ENCODE data around the gene S100A14.
"Not testable (repeated sequence)": the region's sequence is repeated elsewhere in the genome, so short reads cannot be mapped to it uniquely, and the experiment has no call there.

S100A14 gene

DNA sequence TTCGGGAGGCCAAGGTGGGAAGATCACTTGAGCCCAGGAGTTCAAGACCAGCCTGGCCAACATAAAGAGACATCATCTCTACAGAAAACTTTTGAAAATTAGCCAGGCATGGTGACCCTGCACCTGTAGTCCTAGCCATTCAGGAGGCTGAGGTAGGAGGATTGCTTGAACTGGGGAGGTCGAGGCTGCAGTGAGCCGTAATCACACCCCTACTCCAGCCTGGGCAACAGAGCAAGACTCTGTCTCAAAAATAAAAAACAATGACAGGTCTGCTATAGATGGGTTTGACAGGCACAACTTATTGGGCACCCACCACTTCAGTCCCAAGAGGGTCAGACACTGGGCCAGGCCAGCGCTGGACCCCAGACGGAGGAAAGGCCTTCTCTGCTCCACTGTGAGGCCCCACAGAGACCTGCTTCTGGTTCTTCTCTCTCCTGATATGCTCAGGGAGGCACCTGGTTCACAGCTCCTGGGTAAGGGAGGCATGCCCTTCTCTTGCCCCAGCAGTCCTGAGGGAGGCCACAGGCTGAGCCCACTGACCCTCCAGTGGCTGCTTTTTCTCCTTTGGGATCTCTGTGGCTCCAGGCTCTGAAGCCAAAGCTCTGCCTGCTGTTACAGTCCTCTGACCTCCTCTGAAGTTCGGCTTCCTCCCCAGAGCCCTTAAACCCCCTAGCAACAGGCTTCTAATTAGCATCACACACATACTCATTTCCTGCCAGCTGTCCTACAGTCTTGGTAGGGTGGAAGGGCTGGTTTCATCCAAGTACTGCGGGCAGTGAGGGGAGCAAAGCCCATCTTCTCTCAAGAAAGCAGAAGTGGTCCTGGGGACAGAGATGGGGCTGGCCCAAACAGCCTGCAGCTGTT is 17.6 kb downstream of the S100A14 start:
- no peak overlapping the region for H3K4me3 Mint-ChIP-seq
- no peaks in the 10 kb centered on the region for H3K9me3 Mint-ChIP-seq
- no peaks in the 10 kb centered on the region for H3K27me3 Mint-ChIP-seq (ENCODE audit: low read depth)
- H3K4me1 Mint-ChIP-seq (ENCODE audit: low read depth) = peaks cover 16% of the 10 kb centered on the region
- H3K27ac Mint-ChIP-seq = peak overlapping the region; percentile 18
- no peaks in the 10 kb centered on the region for H3K36me3 Mint-ChIP-seq (ENCODE audit: low read depth)

DNA sequence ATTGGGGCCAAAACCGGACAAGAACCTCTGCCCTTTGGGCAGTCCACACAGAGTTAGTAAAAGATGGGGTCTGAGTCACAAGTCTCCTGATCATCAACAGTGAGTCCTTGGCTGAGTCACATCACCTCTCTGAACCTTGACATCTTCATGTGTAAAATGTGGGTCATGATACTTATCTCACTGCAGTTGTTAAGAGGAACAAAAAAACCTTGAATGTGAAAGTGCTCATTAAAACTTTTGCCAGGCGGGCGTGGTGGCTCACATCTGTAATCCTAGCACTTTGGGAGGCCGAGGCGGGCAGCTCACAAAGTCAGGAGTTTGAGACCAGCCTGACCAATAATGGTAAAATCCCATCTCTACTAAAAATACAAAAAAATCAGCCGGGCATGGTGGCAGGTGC is 18.9 kb downstream of the S100A14 start:
- no peak overlapping the region for H3K4me3 Mint-ChIP-seq
- H3K9me3 Mint-ChIP-seq = no peaks in the 10 kb centered on the region
- H3K36me3 Mint-ChIP-seq (ENCODE audit: low read depth) = no peaks in the 10 kb centered on the region
- no peaks in the 10 kb centered on the region for H3K27me3 Mint-ChIP-seq (ENCODE audit: low read depth)
- no peak overlapping the region for H3K27ac Mint-ChIP-seq
- peaks cover 11% of the 10 kb centered on the region for H3K4me1 Mint-ChIP-seq (ENCODE audit: low read depth)

DNA sequence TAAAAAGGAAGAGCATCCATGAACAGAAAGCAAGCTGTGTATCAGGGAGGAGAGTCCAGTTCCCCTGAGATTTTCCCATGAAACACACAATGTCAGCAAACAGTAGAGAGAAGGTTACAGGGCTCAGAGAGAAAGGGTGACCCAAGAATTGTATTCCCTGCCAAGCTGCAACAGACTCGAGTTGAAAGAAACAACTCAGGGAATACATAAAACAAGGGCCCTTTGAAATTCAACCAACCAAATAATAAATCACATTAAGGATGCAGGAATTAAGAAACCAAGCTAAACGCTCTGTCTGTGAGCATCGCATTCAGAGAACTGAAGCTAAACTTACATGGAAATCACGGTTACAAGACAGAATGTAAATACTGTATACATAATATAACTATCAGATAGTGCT is 23.4 kb downstream of the S100A14 start:
- no peak overlapping the region for H3K4me3 Mint-ChIP-seq

DNA sequence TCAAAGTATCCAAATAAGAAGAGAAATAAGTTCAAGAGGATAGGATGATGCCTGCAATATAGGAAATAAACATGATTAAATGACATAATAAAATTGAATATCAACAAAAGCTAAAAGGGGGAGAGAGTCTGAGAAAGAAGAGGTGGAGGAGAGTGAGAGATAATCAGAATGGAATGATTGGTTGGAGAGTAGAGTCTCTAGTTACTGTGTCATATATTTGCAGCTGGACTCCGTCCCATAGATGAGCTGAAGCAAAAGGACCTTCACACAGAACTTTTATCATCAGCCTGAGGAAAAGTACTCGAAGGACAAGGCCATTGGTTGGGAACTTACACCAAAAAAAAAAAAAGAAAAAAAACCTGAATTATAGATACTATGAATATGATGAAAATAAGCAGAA is 27.6 kb downstream of the S100A14 start:
- Mint-ChIP-seq H3K27me3 (ENCODE audit: low read depth) (peaks cover 23% of the 10 kb centered on the region), H3K4me1 (ENCODE audit: low read depth) (no peaks in the 10 kb centered on the region), H3K4me3 (no peak overlapping the region), H3K27ac (no peak overlapping the region), H3K9me3 (no peaks in the 10 kb centered on the region), H3K36me3 (ENCODE audit: low read depth) (no peaks in the 10 kb centered on the region)

More for the DNA sequence above, 23.4 kb downstream of the S100A14 start:
- Mint-ChIP-seq H3K4me1 (ENCODE audit: low read depth) (peaks cover 2% of the 10 kb centered on the region), H3K27ac (no peak overlapping the region), H3K36me3 (ENCODE audit: low read depth) (no peaks in the 10 kb centered on the region), H3K9me3 (no peaks in the 10 kb centered on the region), H3K27me3 (ENCODE audit: low read depth) (peaks cover 2% of the 10 kb centered on the region)

DNA sequence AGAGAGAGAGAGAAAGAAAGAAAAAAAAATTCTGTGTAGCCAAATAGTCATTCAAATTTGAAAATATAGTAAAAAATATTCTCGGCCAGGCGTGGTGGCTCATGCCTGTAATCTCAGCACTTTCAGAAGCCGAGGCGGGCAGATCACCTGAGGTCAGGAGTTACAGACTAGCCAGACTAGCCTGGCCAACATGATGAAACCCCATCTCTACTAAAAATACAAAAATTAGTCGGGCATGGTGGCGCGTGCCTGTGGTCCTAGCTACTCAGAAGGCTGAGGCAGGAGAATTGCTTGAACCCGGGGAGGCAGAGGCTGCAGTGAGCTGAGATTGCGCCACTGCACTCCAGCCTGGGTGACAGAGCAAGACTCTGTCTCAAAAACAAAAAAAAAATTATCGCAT is 28.1 kb downstream of the S100A14 start:
- not testable (repeated sequence) for H3K27ac Mint-ChIP-seq

DNA sequence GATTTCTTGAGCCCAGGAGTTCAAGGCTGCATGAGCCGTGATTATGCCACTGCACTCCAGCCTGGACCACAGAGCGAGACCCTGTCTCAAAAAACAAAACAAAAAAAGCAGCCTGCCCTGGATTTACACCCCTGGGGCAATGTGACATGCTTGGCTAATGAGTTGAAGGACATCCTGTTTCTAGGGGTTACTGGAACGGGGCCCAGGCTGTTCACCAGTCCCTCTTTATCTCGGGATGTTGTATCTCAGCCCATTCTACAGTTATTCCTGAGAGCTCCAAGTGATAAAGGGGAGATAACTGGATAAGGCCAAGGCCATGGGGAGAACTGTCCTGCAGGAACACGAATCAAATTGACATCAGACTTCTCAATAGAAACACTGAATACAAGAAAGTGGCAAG is 28.8 kb downstream of the S100A14 start:
- Mint-ChIP-seq H3K9me3 (no peaks in the 10 kb centered on the region), H3K27me3 (ENCODE audit: low read depth) (peaks cover 23% of the 10 kb centered on the region), H3K36me3 (ENCODE audit: low read depth) (no peaks in the 10 kb centered on the region), H3K4me3 (no peak overlapping the region), H3K27ac (no peak overlapping the region), H3K4me1 (ENCODE audit: low read depth) (no peaks in the 10 kb centered on the region)

More for the DNA sequence above, 28.1 kb downstream of the S100A14 start:
- not testable (repeated sequence) for H3K9me3 Mint-ChIP-seq; H3K36me3 Mint-ChIP-seq (ENCODE audit: low read depth); H3K4me1 Mint-ChIP-seq (ENCODE audit: low read depth); H3K4me3 Mint-ChIP-seq
- peaks cover 23% of the 10 kb centered on the region for H3K27me3 Mint-ChIP-seq (ENCODE audit: low read depth)

DNA sequence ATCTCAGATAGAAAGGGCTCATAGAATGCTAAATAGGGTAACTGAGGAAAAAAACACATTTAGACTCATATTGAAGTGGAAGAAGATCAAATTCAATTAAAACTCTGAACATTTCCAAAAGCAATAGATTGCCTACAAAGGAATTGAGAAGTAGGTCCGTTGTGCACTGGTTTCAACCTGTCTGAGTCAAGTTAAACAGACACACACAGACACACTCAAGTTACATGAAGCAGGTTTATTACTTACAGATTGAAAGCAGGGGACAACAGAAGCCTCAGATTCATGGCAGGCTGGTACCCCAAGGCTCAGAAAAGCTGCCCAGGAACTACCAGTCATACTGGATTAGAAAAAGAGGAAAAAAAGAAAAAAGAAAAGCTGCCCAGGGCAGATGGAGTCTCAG is 29.8 kb downstream of the S100A14 start:
- Mint-ChIP-seq H3K4me1 (ENCODE audit: low read depth) (no peaks in the 10 kb centered on the region), H3K27ac (no peak overlapping the region), H3K36me3 (ENCODE audit: low read depth) (no peaks in the 10 kb centered on the region), H3K27me3 (ENCODE audit: low read depth) (peaks cover 23% of the 10 kb centered on the region), H3K4me3 (no peak overlapping the region), H3K9me3 (no peaks in the 10 kb centered on the region)

DNA sequence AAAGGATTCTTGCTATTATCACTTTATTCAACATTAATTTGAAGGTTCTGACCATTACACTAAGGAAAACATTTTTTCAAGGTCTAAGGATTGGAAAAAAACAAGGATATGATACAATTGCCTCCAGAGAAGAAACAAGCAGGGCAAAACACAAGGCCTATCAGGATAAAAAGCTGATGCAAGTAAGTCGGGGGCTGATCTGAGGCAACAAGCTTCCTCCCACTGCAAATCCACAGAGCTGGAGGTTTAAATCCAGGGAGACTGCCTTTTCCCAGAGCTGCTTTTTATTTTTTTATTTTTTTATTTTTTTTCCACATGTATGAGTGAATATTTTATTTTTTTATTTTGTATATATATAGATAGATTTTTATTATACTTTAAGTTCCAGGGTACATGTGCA is 31.1 kb downstream of the S100A14 start:
- H3K27me3 Mint-ChIP-seq (ENCODE audit: low read depth) = peaks cover 23% of the 10 kb centered on the region

DNA sequence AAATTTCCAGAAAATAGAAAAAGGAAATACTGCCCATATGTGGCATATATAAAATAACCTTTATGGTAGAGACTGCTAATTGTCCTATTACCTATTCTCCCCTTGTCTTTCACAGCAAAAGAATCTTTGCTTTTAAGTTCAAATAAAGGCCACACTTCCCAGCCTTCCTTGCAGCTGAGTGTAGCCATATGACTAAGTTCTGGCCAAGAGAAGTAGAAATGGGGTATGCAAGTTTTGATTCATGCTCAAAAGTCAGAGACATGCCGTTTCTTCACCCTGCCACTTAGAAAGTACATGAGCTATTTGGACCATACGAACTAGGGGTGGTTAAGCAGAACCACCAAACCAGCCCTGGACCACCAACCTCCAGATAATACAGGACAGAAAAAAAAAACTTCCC is 32.1 kb downstream of the S100A14 start:
- Mint-ChIP-seq H3K4me3 (no peak overlapping the region), H3K9me3 (no peaks in the 10 kb centered on the region), H3K4me1 (ENCODE audit: low read depth) (no peaks in the 10 kb centered on the region), H3K27me3 (ENCODE audit: low read depth) (peaks cover 30% of the 10 kb centered on the region), H3K36me3 (ENCODE audit: low read depth) (no peaks in the 10 kb centered on the region), H3K27ac (no peak overlapping the region)

More for the DNA sequence above, 31.1 kb downstream of the S100A14 start:
- H3K27ac Mint-ChIP-seq = no peak overlapping the region
- H3K36me3 Mint-ChIP-seq (ENCODE audit: low read depth) = no peaks in the 10 kb centered on the region
- H3K4me3 Mint-ChIP-seq = no peak overlapping the region
- no peaks in the 10 kb centered on the region for H3K9me3 Mint-ChIP-seq
- H3K4me1 Mint-ChIP-seq (ENCODE audit: low read depth) = no peaks in the 10 kb centered on the region

DNA sequence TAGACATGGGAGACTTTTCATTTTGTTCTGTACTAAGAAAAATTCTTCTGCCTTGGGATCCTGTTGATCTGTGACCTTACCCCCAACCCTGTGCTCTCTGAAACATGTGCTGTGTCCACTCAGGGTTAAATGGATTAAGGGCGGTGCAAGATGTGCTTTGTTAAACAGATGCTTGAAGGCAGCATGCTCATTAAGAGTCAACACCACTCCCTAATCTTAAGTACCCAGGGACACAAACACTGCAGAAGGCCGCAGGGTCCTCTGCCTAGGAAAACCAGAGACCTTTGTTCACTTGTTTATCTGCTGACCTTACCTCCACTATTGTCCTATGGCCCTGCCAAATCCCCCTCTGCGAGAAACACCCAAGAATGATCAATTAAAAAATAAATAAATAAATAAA is 32.6 kb downstream of the S100A14 start:
- not testable (repeated sequence) for H3K36me3 Mint-ChIP-seq (ENCODE audit: low read depth); H3K27ac Mint-ChIP-seq; H3K4me3 Mint-ChIP-seq; H3K4me1 Mint-ChIP-seq (ENCODE audit: low read depth); H3K9me3 Mint-ChIP-seq
- H3K27me3 Mint-ChIP-seq (ENCODE audit: low read depth) = peaks cover 35% of the 10 kb centered on the region

DNA sequence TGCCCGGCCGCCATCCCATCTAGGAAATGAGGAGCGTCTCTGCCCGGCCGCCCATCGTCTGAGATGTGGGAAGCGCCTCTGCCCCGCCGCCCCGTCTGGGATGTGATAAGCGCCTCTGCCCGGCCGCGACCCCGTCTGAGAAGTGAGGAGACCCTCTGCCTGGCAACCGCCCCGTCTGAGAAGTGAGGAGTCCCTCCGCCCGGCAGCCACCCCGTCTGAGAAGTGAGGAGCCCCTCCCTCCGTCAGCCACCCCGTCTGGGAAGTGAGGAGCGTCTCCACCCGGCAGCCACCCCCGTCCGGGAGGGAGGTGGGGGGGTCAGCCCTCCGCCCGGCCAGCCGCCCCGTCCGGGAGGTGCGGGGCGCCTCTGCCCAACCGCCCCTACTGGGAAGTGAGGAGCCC is 33.3 kb downstream of the S100A14 start:
- not testable (repeated sequence) for H3K4me1 Mint-ChIP-seq (ENCODE audit: low read depth); H3K4me3 Mint-ChIP-seq; H3K36me3 Mint-ChIP-seq (ENCODE audit: low read depth); H3K9me3 Mint-ChIP-seq; H3K27ac Mint-ChIP-seq
- peaks cover 40% of the 10 kb centered on the region for H3K27me3 Mint-ChIP-seq (ENCODE audit: low read depth)

DNA sequence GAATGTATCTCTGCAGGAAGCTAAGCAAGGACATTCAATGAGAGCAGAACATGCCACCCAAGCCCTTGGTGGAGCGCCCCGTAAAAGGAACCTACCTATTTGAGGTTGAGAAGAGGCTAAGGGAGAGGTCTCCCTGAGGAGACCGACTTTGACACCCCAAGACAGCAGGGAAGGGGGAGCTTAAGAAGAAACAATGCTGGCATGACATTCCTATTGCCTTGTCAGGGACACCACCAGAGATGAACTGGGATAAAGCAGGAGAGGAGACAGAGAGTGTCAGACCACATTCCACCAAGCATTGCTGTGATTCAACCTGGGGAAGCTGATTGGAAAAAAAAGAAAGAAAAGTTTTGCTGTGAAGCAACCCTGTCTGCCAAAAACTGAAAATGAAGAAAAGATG is 37.2 kb downstream of the S100A14 start:
- H3K4me1 Mint-ChIP-seq (ENCODE audit: low read depth) = no peaks in the 10 kb centered on the region
- peaks cover 32% of the 10 kb centered on the region for H3K27me3 Mint-ChIP-seq (ENCODE audit: low read depth)
- no peaks in the 10 kb centered on the region for H3K9me3 Mint-ChIP-seq
- H3K4me3 Mint-ChIP-seq = no peak overlapping the region
- no peaks in the 10 kb centered on the region for H3K36me3 Mint-ChIP-seq (ENCODE audit: low read depth)
- H3K27ac Mint-ChIP-seq = no peak overlapping the region

DNA sequence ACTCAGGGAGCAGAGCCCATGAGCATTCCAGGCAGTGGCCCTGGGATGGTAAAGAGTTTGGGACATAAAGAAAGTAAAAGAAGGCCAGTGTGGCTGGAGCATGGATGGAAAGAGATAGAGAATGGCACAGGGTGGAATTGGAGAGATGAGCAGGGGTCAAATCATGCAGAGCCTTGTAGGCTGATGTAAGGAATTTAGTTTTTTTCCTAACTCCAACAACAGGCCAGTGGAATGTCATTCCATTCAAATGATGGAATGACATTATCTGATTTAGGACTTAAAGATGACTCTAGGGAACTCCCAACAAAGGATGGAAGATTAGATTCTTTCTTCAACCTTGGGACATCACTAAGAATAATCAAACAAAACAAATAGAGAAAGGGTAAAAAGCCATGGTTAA is 37.6 kb downstream of the S100A14 start:
- Mint-ChIP-seq H3K36me3 (ENCODE audit: low read depth) (no peaks in the 10 kb centered on the region), H3K27ac (no peak overlapping the region), H3K4me1 (ENCODE audit: low read depth) (no peaks in the 10 kb centered on the region), H3K4me3 (no peak overlapping the region), H3K9me3 (no peaks in the 10 kb centered on the region), H3K27me3 (ENCODE audit: low read depth) (peaks cover 32% of the 10 kb centered on the region)

DNA sequence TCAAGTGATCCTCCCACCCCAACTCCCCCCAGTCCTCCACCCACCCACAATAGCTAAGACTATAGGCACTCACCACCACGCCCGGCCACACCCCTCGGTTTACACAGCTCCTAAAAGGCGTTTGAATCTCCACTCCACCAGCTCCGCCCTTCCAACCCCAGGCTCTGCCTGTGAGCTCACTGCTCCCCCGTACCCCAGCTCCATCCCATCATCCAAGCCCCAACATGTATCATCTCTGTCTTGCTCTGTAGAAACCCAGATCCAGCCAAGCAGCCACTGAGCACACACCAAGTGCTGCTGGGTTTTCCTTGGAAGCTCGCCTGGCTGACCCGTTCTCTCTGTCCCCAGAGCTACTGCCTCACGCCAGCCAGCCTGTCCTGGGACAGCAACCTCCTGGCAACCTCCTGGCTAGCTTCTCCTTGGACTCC is 38.5 kb downstream of the S100A14 start:
- Mint-ChIP-seq H3K9me3 (no peaks in the 10 kb centered on the region), H3K4me1 (ENCODE audit: low read depth) (peaks cover 7% of the 10 kb centered on the region)

DNA sequence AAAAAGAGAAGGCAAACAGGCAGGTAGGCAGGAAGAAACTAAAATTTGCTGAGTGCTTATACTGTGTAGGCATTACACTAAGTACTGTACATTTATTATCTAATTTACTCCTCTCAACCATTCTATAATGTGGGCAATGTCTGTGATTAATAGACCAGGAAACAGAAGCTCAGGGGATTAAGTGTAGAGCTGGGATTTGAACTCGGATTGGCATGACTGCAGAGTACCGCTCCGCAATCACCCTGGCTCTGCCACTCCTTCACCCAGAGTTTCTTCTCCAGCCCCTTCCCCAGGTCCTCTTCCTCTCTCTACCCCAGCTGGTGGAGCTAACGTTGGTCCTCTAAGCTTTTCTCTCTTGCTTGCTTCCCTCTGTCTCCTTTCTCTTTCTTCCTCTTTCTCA is 39.0 kb downstream of the S100A14 start:
- Mint-ChIP-seq H3K4me3 (no peak overlapping the region), H3K27ac (no peak overlapping the region), H3K36me3 (ENCODE audit: low read depth) (no peaks in the 10 kb centered on the region), H3K4me1 (ENCODE audit: low read depth) (peaks cover 11% of the 10 kb centered on the region), H3K27me3 (ENCODE audit: low read depth) (peaks cover 32% of the 10 kb centered on the region), H3K9me3 (no peaks in the 10 kb centered on the region)

More for the DNA sequence above, 38.5 kb downstream of the S100A14 start:
- no peaks in the 10 kb centered on the region for H3K36me3 Mint-ChIP-seq (ENCODE audit: low read depth)
- peaks cover 32% of the 10 kb centered on the region for H3K27me3 Mint-ChIP-seq (ENCODE audit: low read depth)
- H3K27ac Mint-ChIP-seq = no peak overlapping the region
- H3K4me3 Mint-ChIP-seq = no peak overlapping the region
